A549 (cell line): Measurements from ENCODE around the gene ZNF618.

Experiments
- BCL3 ChIP-seq: fragments of >200 bp; sonication (Bioruptor Twin); formaldehyde crosslinking; IDR thresholded peaks from 3 replicates; pipeline ENCODE4 v1.6.1; 2016
- CTCF ChIP-seq: fragments of >200 bp; sonication (Bioruptor Twin); formaldehyde crosslinking; IDR thresholded peaks from 3 replicates; pipeline ENCODE4 v1.5.1; 2016
- EP300 ChIP-seq, 2 experiments: fragments of >200 bp; sonication (Bioruptor Twin); formaldehyde crosslinking; IDR thresholded peaks; 2 replicates in 1 of 2; 3 replicates in 1 of 2; pipeline ENCODE4 v1.6.1; 2016 to 2017
- HDAC2 ChIP-seq: fragments of 200-600 bp; sonication (generic); IDR thresholded peaks from 2 replicates; pipeline ENCODE4 v1.6.1; 2016
- KDM5A ChIP-seq: fragments of 200-600 bp; sonication (generic); IDR thresholded peaks from 2 replicates; pipeline ENCODE4 v1.6.1; 2016; ENCODE audit warnings: antibody characterized with exemption, mild to moderate bottlenecking
- MAX ChIP-seq: IDR thresholded peaks from 2 replicates; pipeline ENCODE4 v1.6.1; 2012
- NR3C1 ChIP-seq: fragments of >200 bp; sonication (Bioruptor Twin); formaldehyde crosslinking; IDR thresholded peaks from 3 replicates; pipeline ENCODE4 v1.6.1; 2017
- POLR2A ChIP-seq: IDR thresholded peaks from 2 replicates; pipeline ENCODE4 v1.6.1; 2012; ENCODE audit warnings: mild to moderate bottlenecking, low read length
- RAD21 ChIP-seq, 2 experiments: fragments of >200 bp in 1 of 2; sonication (Bioruptor Twin) in 1 of 2; formaldehyde crosslinking in 1 of 2; IDR thresholded peaks in 1 of 2; conservative IDR thresholded peaks in 1 of 2; 2 replicates in 1 of 2; 3 replicates in 1 of 2; pipeline ENCODE4 v1.6.1; 2012 to 2018; ENCODE audit warnings: inconsistent platforms in 1 of 2
- RCOR1 ChIP-seq: fragments of 150-350 bp; IDR thresholded peaks from 2 replicates; pipeline ENCODE4 v1.6.1; 2014; ENCODE audit warnings: antibody characterized with exemption, low read length, low read depth
- RFX5 ChIP-seq: fragments of 450-650 bp; IDR thresholded peaks from 2 replicates; pipeline ENCODE4 v1.7.1; 2014; ENCODE audit warnings: antibody characterized with exemption, mild to moderate bottlenecking, moderate library complexity
- USF2 ChIP-seq: fragments of 450-650 bp; IDR thresholded peaks from 2 replicates; pipeline ENCODE4 v1.6.1; 2014; ENCODE audit warnings: antibody characterized with exemption
- ZFP36 ChIP-seq: fragments of 450-650 bp; IDR thresholded peaks from 2 replicates; pipeline ENCODE4 v1.6.1; 2014; ENCODE audit warnings: borderline replicate concordance; ENCODE audit not compliant: partially characterized antibody

- no peak for TF ChIP-seq MAX
- no peak for TF ChIP-seq CTCF
- TF ChIP-seq USF2 = no peak
- no peak for TF ChIP-seq HDAC2
- TF ChIP-seq KDM5A = no peak
- TF ChIP-seq EP300 (IDR thresholded peaks at IDR 0.05) = no peak
- no peak for TF ChIP-seq RCOR1
- TF ChIP-seq ZFP36 = no peak
- no peak for TF ChIP-seq BCL3
- TF ChIP-seq POLR2A = no peak
- no peak for TF ChIP-seq NR3C1
- TF ChIP-seq RAD21 (conservative IDR thresholded peaks at IDR 0.05 in 1 of 2, IDR thresholded peaks at IDR 0.05 in 1 of 2) = no peak
- no peak for TF ChIP-seq RFX5
Observed at GRCh38 chr9:113987526-113987925, 111.4 kb downstream of the ZNF618 start.
